Neuronal stem cell (in vitro differentiated cells): Measurements from ENCODE around the gene MAPK11.

Source experiments
- DNase-seq: peaks from one replicate; pipeline ENCODE4 v3.0.0-alpha.2; 2013; ENCODE audit warnings: low spot score
- H2AFZ ChIP-seq: one replicate; pipeline ENCODE4 v1.6.1; 2013; ENCODE audit warnings: mild to moderate bottlenecking, low read length, inconsistent platforms
- H2AK5ac ChIP-seq: 2 replicates; pipeline ENCODE4 v1.6.1; 2013; ENCODE audit warnings: low read depth, mild to moderate bottlenecking, inconsistent platforms, low read length, moderate library complexity, mixed read lengths
- H2BK120ac ChIP-seq: 2 replicates; pipeline ENCODE4 v1.6.1; 2013; ENCODE audit warnings: low read depth, mild to moderate bottlenecking, inconsistent platforms, low read length, moderate library complexity, mixed read lengths
- H2BK12ac ChIP-seq: one replicate; pipeline ENCODE4 v1.6.1; 2013; ENCODE audit warnings: low read length, inconsistent platforms
- H2BK15ac ChIP-seq: 2 replicates; pipeline ENCODE4 v1.6.1; 2013; ENCODE audit warnings: mild to moderate bottlenecking, low read length, inconsistent platforms, mixed read lengths
- H2BK5ac ChIP-seq: one replicate; pipeline ENCODE4 v1.6.1; 2013; ENCODE audit warnings: inconsistent platforms, mild to moderate bottlenecking, low read length, moderate library complexity
- H3K14ac ChIP-seq: one replicate; pipeline ENCODE4 v1.6.1; 2013; ENCODE audit warnings: low read length, inconsistent platforms
- H3K18ac ChIP-seq: 2 replicates; pipeline ENCODE4 v1.6.1; 2013; ENCODE audit warnings: low read length, inconsistent platforms
- H3K23ac ChIP-seq: 2 replicates; pipeline ENCODE4 v1.6.1; 2013; ENCODE audit warnings: low read depth, mild to moderate bottlenecking, mixed read lengths, low read length, inconsistent platforms; ENCODE audit not compliant: poor library complexity
- H3K27ac ChIP-seq: replicated peaks from 3 replicates; pipeline ENCODE4 v1.5.1; 2013; ENCODE audit warnings: low read length, inconsistent platforms
- H3K27me3 ChIP-seq, 3 experiments: 2 replicates each; pipeline ENCODE4 v1.6.1; 2013; ENCODE audit warnings: low read length in 3 of 3, mild to moderate bottlenecking in 2 of 3, inconsistent platforms in 1 of 3, low read depth in 1 of 3, mixed read lengths in 1 of 3, moderate library complexity in 1 of 3; ENCODE audit not compliant: control insufficient read depth in 3 of 3, insufficient read depth in 3 of 3
- H3K36me3 ChIP-seq, 2 donors: replicated peaks in 1 of 2; 2 replicates each; pipeline ENCODE4 v1.6.1; 2013; ENCODE audit warnings: low read length in 2 of 2; ENCODE audit not compliant: control insufficient read depth in 2 of 2, insufficient read depth in 2 of 2
- H3K4ac ChIP-seq: 2 replicates; pipeline ENCODE4 v1.6.1; 2013; ENCODE audit warnings: inconsistent platforms, mild to moderate bottlenecking, low read length, moderate library complexity
- H3K4me1 ChIP-seq, 2 donors: 1 replicate in 1 of 2; 2 replicates in 1 of 2; pipeline ENCODE4 v1.6.1; 2013; ENCODE audit warnings: low read length in 2 of 2, low read depth in 1 of 2; ENCODE audit not compliant: control insufficient read depth in 2 of 2, insufficient read depth in 1 of 2
- H3K4me2 ChIP-seq: one replicate; pipeline ENCODE4 v1.6.1; 2013; ENCODE audit warnings: mild to moderate bottlenecking, low read length, inconsistent platforms; ENCODE audit not compliant: insufficient read depth, poor library complexity, severe bottlenecking
- H3K4me3 ChIP-seq, 2 donors: 2 replicates each; pipeline ENCODE4 v1.5.1; 2013; ENCODE audit warnings: low read length in 2 of 2, mild to moderate bottlenecking in 2 of 2, inconsistent platforms in 1 of 2, moderate library complexity in 1 of 2
- H3K79me1 ChIP-seq: one replicate; pipeline ENCODE4 v1.6.1; 2013; ENCODE audit warnings: low read depth, mild to moderate bottlenecking, inconsistent platforms, low read length, moderate library complexity
- H3K9ac ChIP-seq: one replicate; pipeline ENCODE4 v1.6.1; 2013; ENCODE audit warnings: mild to moderate bottlenecking, low read depth, low read length, inconsistent platforms; ENCODE audit not compliant: poor library complexity
- H3K9me3 ChIP-seq, 2 donors: replicated peaks in 1 of 2; 2 replicates each; pipeline versions ENCODE3 to v1.6.1; 2013; ENCODE audit warnings: low read length in 2 of 2, mild to moderate bottlenecking in 2 of 2, inconsistent platforms in 1 of 2, low read depth in 1 of 2, mixed read lengths in 1 of 2, moderate library complexity in 1 of 2; ENCODE audit not compliant: control insufficient read depth in 2 of 2, insufficient read depth in 1 of 2
- H4K8ac ChIP-seq: one replicate; pipeline ENCODE4 v1.6.1; 2013; ENCODE audit warnings: low read depth, mild to moderate bottlenecking, inconsistent platforms, low read length, moderate library complexity
- H4K91ac ChIP-seq: one replicate; pipeline ENCODE4 v1.6.1; 2013; ENCODE audit warnings: low read length, low read depth, mild to moderate bottlenecking, inconsistent platforms; ENCODE audit not compliant: poor library complexity
- WGBS, 2 donors: extraction: QIAGEN DNeasy Blood & Tissue Kit; methylation state at CpG; one replicate each; pipeline ENCODE4 v1.1.7; 2013; ENCODE audit warnings: missing lambda C conversion rate in 2 of 2, mixed read lengths in 1 of 2; ENCODE audit not compliant: insufficient read length in 2 of 2, insufficient replicate concordance in 1 of 2; ENCODE audit errors: extremely low coverage in 2 of 2; 5-methylcytosine and 5-hydroxymethylcytosine counted together

MAPK11 gene

DNA sequence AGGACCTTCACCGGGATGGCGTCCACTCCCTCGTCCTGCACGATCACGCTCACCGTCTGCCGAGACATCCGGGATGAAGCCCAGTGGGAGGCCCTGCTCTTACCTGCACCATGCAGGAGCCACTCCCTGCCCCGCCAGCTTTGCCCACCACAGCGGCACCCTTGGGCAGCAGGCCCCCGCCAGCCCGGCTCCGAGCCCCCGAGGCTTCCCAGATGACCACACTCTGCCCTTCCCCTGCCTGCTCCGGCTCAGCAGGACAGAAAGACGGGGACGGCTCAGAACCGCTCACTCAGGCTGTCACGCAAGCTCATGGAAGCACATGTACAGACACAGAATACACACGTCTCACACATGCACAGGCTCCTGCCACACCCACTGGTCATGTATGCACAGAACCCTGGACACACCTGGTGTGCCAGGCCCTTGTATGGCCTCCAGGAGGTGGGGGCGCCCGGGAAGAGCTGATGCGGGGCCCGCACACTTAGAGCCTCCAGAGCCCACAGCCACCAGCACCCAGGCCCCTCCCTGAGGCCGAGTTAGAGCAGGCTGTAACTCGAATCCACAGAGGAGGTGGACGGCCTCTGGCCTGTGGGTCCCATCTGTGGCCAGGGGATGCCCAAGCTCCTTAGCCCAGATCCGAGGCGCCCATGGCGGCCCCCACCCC, 8.9 kb upstream of the MAPK11 start:
- Histone ChIP-seq H2BK5ac (no peak overlapping the region), H2BK12ac (no peak overlapping the region), H3K4me2 (no peak overlapping the region), H2AFZ (no peak overlapping the region), H3K27me3 (no peaks in the 10 kb centered on the region), H4K91ac (no peak overlapping the region), H3K27ac (no peak overlapping the region), H2BK15ac (no peak overlapping the region), H3K4ac (no peak overlapping the region), H2BK120ac (no peak overlapping the region), H3K14ac (no peak overlapping the region), H4K8ac (no peak overlapping the region), H2AK5ac (no peak overlapping the region), H3K79me1 (peaks cover 10% of the 10 kb centered on the region), H3K36me3 (peaks cover 70 to 95% of the 10 kb centered on the region in 2 donors), H3K18ac (no peak overlapping the region), H3K9ac (peak overlapping the region; percentile 70), H3K23ac (peak overlapping the region; percentile 43), H3K4me3 (no peak overlapping the region), H3K9me3 (peaks cover 3 to 7% of the 10 kb centered on the region in 2 donors), H3K4me1 (peaks cover 2 to 6% of the 10 kb centered on the region in 2 donors)
- DNase-seq, result no peak
- WGBS, 2 donors, result no CpG with 5 or more reads among the region's 30 CpGs

DNA sequence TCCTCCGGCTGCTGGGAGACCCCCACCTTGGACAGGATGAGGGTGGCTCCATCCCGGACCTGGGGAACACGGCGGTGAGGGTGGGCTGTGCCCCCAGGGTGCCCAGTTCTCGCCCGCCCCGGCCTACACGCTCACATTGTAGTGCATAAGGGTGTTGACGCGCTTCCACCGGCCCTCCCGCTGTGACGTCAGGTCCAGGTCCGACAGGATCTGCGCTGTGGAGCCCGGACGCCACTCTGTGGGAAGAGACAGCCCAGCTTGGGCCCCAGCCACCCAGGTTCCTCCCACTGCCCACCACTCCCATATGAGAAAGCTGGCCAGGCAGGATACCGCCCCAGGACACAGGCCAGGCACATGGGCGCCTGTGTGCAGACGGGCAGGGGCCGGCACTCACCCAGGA, 8.3 kb upstream of the MAPK11 start:
- Histone ChIP-seq H3K9ac (peak overlapping the region; percentile 70), H2AK5ac (no peak overlapping the region), H3K14ac (no peak overlapping the region), H3K4ac (no peak overlapping the region), H3K79me1 (peaks cover 6% of the 10 kb centered on the region), H3K23ac (peak overlapping the region; percentile 43), H3K4me1 (peaks cover 2 to 7% of the 10 kb centered on the region in 2 donors), H3K27ac (no peak overlapping the region), H3K4me3 (no peak overlapping the region), H3K36me3 (peaks cover 67 to 95% of the 10 kb centered on the region in 2 donors), H2BK5ac (no peak overlapping the region), H3K18ac (no peak overlapping the region), H3K27me3 (no peaks in the 10 kb centered on the region), H2BK12ac (peak overlapping the region; percentile 22), H4K8ac (no peak overlapping the region), H2BK15ac (no peak overlapping the region), H2BK120ac (no peak overlapping the region), H3K4me2 (no peak overlapping the region), H2AFZ (no peak overlapping the region), H4K91ac (no peak overlapping the region), H3K9me3 (peaks cover 3 to 7% of the 10 kb centered on the region in 2 donors)
- DNase-seq, result no peak
- no CpG with 5 or more reads among the region's 21 CpGs for WGBS, 2 donors

DNA sequence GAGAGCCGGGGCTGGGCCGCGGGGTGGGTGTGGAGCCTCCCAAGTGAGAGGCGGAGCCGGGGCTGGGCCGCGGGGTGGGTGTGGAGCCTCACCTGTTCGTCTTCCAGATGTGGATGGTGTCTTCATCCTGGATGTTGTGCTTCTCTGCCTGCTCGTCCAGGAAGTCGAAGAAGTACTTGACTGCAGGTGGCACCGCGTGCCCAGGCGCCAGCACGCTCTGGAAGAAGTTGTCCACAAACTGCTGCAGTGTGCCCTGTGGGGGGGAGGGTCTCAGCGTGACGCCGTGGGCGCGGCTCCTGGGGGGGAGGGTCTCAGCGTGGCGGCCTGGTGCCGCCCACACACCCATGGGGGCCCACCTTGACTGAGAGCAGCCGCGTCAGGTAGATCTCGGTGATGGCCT, 7.6 kb upstream of the MAPK11 start:
- H3K79me1 ChIP-seq, result peaks cover 5% of the 10 kb centered on the region
- peaks cover 62 to 88% of the 10 kb centered on the region in 2 donors for H3K36me3 ChIP-seq
- no peak overlapping the region for H2BK12ac ChIP-seq
- no peak overlapping the region for H4K91ac ChIP-seq
- peaks cover 6 to 10% of the 10 kb centered on the region in 2 donors for H3K4me1 ChIP-seq
- H3K14ac ChIP-seq, result no peak overlapping the region
- no peak overlapping the region for H4K8ac ChIP-seq
- H2BK120ac ChIP-seq, result no peak overlapping the region
- no peak overlapping the region for H2AFZ ChIP-seq
- no peak overlapping the region for H3K18ac ChIP-seq
- peaks cover 5 to 7% of the 10 kb centered on the region in 2 donors for H3K9me3 ChIP-seq
- no peak overlapping the region for H3K9ac ChIP-seq
- H2BK15ac ChIP-seq, result no peak overlapping the region
- H3K27me3 ChIP-seq, result no peaks in the 10 kb centered on the region
- no peak overlapping the region for H3K4ac ChIP-seq
- H3K4me3 ChIP-seq, result no peak overlapping the region
- peak overlapping the region; percentile 39 for H2BK5ac ChIP-seq
- no CpG with 5 or more reads among the region's 25 CpGs for WGBS, 2 donors
- no peak overlapping the region for H3K27ac ChIP-seq
- no peak for DNase-seq
- H3K23ac ChIP-seq, result peak overlapping the region; percentile 65
- no peak overlapping the region for H2AK5ac ChIP-seq
- no peak overlapping the region for H3K4me2 ChIP-seq

DNA sequence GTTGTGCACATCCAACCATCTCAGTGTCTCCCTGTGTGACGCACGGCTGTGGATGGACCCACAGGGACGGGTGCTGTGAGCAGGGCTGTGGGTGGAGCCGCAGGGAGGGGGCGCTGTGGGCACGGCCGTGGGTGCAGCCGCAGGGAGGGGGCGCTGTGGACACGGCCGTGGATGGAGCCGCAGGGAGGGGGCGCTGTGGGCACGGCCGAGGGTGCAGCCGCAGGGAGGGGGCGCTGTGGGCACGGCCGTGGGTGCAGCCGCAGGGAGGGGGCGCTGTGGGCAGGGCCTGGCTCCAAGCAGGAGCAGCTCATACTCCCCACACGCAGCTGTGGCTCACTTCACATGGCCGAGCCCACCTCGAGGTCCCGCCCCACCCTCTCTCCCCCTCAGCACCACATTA, 6.0 kb upstream of the MAPK11 start:
- H3K36me3 ChIP-seq, result peaks cover 52 to 72% of the 10 kb centered on the region in 2 donors
- no peak overlapping the region for H2BK12ac ChIP-seq
- no peak overlapping the region for H2BK15ac ChIP-seq
- H3K18ac ChIP-seq, result no peak overlapping the region
- no peak overlapping the region for H4K91ac ChIP-seq
- H3K4me1 ChIP-seq, result peaks cover 16 to 22% of the 10 kb centered on the region in 2 donors
- H3K23ac ChIP-seq, result peak overlapping the region; percentile 80
- H4K8ac ChIP-seq, result no peak overlapping the region
- H3K14ac ChIP-seq, result no peak overlapping the region
- no peak overlapping the region for H2AFZ ChIP-seq
- peak overlapping the region; percentile 84 for H3K4ac ChIP-seq
- H3K27me3 ChIP-seq, result no peaks in the 10 kb centered on the region
- H3K9ac ChIP-seq, result peak overlapping the region; percentile 44
- no peak overlapping the region for H2BK120ac ChIP-seq
- no CpG with 5 or more reads among the region's 25 CpGs for WGBS, 2 donors
- peaks cover 5% of the 10 kb centered on the region for H3K79me1 ChIP-seq
- peak overlapping the region; percentile 82 for H2BK5ac ChIP-seq
- H3K9me3 ChIP-seq, result peaks cover 5 to 7% of the 10 kb centered on the region in 2 donors
- peak overlapping the region; percentile 56 for H2AK5ac ChIP-seq
- no peak for DNase-seq
- no peak overlapping the region for H3K27ac ChIP-seq
- no peak overlapping the region for H3K4me3 ChIP-seq
- H3K4me2 ChIP-seq, result no peak overlapping the region
